Measurements from ENCODE around the gene PLCB1. TPM values are rescaled to one million over a fixed set of nuclear protein-coding genes. Genes with fewer than 3 reads are reported as not detected.

The PLCB1 gene
- total and polyA plus RNA-seq, 10 of the 15 experiments (the other 5 are each of a cell fraction or from before 2014, with no cell fraction given) = 0.05 to 5.3 (median 0.17) TPM; not detected in 1

DNA sequence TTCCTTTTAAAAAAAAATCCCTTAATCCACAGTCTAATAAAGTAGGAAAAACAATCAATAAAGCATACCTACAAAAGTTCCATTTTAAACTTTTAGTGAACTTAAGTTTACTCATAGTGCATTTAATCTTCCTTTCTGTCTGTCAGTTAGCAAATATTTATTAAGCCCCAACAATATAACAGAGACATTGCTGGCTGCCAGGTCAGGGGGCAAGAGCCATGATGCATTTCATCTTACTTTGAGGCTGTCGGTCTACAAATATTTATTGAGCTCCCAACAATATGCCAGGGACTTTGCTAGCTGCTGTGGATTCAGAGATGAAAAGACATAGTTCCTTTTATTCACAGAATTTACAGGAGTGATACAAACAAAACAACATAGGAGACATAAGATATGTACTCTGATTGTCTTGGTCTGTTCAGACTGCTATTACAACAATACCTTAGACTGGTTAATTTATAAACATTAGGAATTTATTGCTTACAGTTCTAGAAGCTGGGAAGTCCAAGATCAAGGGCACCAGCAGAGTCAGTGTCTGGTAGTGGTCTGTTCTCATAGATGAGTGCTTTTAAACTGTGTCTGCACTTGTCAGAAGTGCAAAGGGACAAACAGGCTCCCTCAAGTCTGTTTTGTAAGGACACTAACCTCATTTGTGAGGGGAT, 118.6 kb downstream of the PLCB1 start:
- H3K4me3 ChIP-seq = no peak overlapping the region
- no peak overlapping the region for H3K9ac ChIP-seq (ENCODE audit: control insufficient read depth, insufficient read depth, low read length)
- ATAC-seq (no peak), FAIRE-seq (no peak), DNase-seq (ENCODE audit: low read depth, low spot score) (no peak)
- H2AFZ ChIP-seq (ENCODE audit: control insufficient read depth, low read depth, low read length) = no peak overlapping the region
- H3K79me2 ChIP-seq (ENCODE audit: control insufficient read depth, insufficient read depth, low read length) = no peaks in the 10 kb centered on the region
- ChIA-PET CTCF (no interaction called here), SMC1A (ENCODE audit: uncharacterized antibody, unreplicated experiment) (no interaction called here), RAD21 (ENCODE audit: unreplicated experiment) (no interaction called here), POLR2A (no interaction called here)
- TF ChIP-seq MXI1 (IDR thresholded peaks at IDR 0.05; ENCODE audit: low read depth, low read length) (no peak), GABPA (IDR thresholded peaks at IDR 0.05; ENCODE audit: low read depth) (no peak), LARP7 (IDR thresholded peaks at IDR 0.05) (no peak), POLR2A (IDR thresholded peaks at IDR 0.05; ENCODE audit: low read depth, low read length) (no peak)
- TF ChIP-seq, protein P1, sequence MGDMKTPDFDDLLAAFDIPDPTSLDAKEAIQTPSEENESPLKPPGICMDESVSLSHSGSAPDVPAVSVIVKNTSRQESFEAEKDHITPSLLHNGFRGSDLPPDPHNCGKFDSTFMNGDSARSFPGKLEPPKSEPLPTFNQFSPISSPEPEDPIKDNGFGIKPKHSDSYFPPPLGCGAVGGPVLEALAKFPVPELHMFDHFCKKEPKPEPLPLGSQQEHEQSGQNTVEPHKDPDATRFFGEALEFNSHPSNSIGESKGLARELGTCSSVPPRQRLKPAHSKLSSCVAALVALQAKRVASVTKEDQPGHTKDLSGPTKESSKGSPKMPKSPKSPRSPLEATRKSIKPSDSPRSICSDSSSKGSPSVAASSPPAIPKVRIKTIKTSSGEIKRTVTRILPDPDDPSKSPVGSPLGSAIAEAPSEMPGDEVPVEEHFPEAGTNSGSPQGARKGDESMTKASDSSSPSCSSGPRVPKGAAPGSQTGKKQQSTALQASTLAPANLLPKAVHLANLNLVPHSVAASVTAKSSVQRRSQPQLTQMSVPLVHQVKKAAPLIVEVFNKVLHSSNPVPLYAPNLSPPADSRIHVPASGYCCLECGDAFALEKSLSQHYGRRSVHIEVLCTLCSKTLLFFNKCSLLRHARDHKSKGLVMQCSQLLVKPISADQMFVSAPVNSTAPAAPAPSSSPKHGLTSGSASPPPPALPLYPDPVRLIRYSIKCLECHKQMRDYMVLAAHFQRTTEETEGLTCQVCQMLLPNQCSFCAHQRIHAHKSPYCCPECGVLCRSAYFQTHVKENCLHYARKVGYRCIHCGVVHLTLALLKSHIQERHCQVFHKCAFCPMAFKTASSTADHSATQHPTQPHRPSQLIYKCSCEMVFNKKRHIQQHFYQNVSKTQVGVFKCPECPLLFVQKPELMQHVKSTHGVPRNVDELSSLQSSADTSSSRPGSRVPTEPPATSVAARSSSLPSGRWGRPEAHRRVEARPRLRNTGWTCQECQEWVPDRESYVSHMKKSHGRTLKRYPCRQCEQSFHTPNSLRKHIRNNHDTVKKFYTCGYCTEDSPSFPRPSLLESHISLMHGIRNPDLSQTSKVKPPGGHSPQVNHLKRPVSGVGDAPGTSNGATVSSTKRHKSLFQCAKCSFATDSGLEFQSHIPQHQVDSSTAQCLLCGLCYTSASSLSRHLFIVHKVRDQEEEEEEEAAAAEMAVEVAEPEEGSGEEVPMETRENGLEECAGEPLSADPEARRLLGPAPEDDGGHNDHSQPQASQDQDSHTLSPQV (IDR thresholded peaks at IDR 0.05) = no peak
- TF ChIP-seq, protein P2, sequence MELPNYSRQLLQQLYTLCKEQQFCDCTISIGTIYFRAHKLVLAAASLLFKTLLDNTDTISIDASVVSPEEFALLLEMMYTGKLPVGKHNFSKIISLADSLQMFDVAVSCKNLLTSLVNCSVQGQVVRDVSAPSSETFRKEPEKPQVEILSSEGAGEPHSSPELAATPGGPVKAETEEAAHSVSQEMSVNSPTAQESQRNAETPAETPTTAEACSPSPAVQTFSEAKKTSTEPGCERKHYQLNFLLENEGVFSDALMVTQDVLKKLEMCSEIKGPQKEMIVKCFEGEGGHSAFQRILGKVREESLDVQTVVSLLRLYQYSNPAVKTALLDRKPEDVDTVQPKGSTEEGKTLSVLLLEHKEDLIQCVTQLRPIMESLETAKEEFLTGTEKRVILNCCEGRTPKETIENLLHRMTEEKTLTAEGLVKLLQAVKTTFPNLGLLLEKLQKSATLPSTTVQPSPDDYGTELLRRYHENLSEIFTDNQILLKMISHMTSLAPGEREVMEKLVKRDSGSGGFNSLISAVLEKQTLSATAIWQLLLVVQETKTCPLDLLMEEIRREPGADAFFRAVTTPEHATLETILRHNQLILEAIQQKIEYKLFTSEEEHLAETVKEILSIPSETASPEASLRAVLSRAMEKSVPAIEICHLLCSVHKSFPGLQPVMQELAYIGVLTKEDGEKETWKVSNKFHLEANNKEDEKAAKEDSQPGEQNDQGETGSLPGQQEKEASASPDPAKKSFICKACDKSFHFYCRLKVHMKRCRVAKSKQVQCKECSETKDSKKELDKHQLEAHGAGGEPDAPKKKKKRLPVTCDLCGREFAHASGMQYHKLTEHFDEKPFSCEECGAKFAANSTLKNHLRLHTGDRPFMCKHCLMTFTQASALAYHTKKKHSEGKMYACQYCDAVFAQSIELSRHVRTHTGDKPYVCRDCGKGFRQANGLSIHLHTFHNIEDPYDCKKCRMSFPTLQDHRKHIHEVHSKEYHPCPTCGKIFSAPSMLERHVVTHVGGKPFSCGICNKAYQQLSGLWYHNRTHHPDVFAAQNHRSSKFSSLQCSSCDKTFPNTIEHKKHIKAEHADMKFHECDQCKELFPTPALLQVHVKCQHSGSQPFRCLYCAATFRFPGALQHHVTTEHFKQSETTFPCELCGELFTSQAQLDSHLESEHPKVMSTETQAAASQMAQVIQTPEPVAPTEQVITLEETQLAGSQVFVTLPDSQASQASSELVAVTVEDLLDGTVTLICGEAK (IDR thresholded peaks at IDR 0.05; ENCODE audit: borderline replicate concordance) = no peak
- H3K36me3 ChIP-seq (ENCODE audit: control insufficient read depth in 2 of 2, insufficient read depth in 2 of 2, low read length in 1 of 2) = no peaks in the 10 kb centered on the region
- no peaks in the 10 kb centered on the region for H3K9me3 ChIP-seq (replicated peaks; ENCODE audit: control insufficient read depth, insufficient read depth, low read length)
- BruUV-seq (replicated peaks) = no TSS peak
- H3K4me1 ChIP-seq (ENCODE audit: control insufficient read depth, insufficient read depth, low read length) = no peaks in the 10 kb centered on the region
- H3K4me2 ChIP-seq (ENCODE audit: control insufficient read depth, insufficient read depth) = no peak overlapping the region
- H3K27me3 ChIP-seq (replicated peaks in 1 of 2; ENCODE audit: control insufficient read depth in 2 of 2, insufficient read depth in 2 of 2, low read length in 1 of 2) = 0 out of 4 replicates have a peak, but pooled peaks cover 0 to 2% of the 10 kb centered on the region in 2 experiments
- WGBS (ENCODE audit: insufficient coverage, insufficient replicate concordance, low lambda C conversion rate, missing lambda C conversion rate) = 35% methylated on average over 1 of the region's 1 CpG
- H3K27ac ChIP-seq (ENCODE audit: control insufficient read depth, insufficient read depth) = no peak overlapping the region
- intact Hi-C loops (cut with micrococcal nuclease; ENCODE audit: unreplicated experiment) = no loop called here
- in situ Hi-C loops (cut with MboI) = no loop called here
- no peaks in the 10 kb centered on the region for H4K20me1 ChIP-seq (ENCODE audit: control insufficient read depth, insufficient read depth)
